ENCODE results near the gene DOK6. TPM values are rescaled to one million over a fixed set of nuclear protein-coding genes. Genes with fewer than 3 reads are reported as not detected.

The DOK6 gene
- total and polyA plus RNA-seq, 2 of the 13 experiments (the other 11 are each of a cell fraction or from before 2014, with no cell fraction given): 17.0 to 17.2 TPM

- no peak overlapping the region for H3K27ac ChIP-seq (ENCODE audit: extremely low read length, insufficient read depth, low read length)
- TF ChIP-seq ZNF142 (CRISPR knock-in tag; IDR thresholded peaks at IDR 0.05): no peak
- TF ChIP-seq ZBTB3 (CRISPR knock-in tag; IDR thresholded peaks at IDR 0.05; ENCODE audit: borderline replicate concordance, low read depth): no peak
- TF ChIP-seq CCAR2 (optimal IDR thresholded peaks at IDR 0.05; ENCODE audit: low read depth, low read length): no peak
- TF ChIP-seq TFAP4 (IDR thresholded peaks at IDR 0.05; ENCODE audit: borderline replicate concordance, low read depth): no peak
- TF ChIP-seq NCOR1 (IDR thresholded peaks at IDR 0.05; ENCODE audit: borderline replicate concordance, low read length): no peak
- no peak for TF ChIP-seq TERF1 (CRISPR knock-in tag; IDR thresholded peaks at IDR 0.05)
- TF ChIP-seq ARID3A (IDR thresholded peaks at IDR 0.05; ENCODE audit: low read depth, low read length): no peak
- no peak for TF ChIP-seq MAX (IDR thresholded peaks at IDR 0.05)
- TF ChIP-seq ADNP (CRISPR knock-in tag; IDR thresholded peaks at IDR 0.05): no peak
- no peak for TF ChIP-seq EED (CRISPR knock-in tag; IDR thresholded peaks at IDR 0.05)
- TF ChIP-seq PRDM4 (CRISPR knock-in tag; IDR thresholded peaks at IDR 0.05; ENCODE audit: borderline replicate concordance): no peak
These were observed 226.1 kb downstream of the DOK6 start for GRCh38 chr18:69626643-69627242.

More at GRCh38 chr18:69626643-69627242, 226.1 kb downstream of the DOK6 start:
- in situ Hi-C loops (cut with HindIII; ENCODE audit: extremely low pct_ligation_motif_present, low pct_unique_long_range_greater_than_20kb): no loop called here
- BruUV-seq (replicated peaks): no TSS peak
- intact Hi-C loops (cut with micrococcal nuclease; ENCODE audit: unreplicated experiment): no loop called here
- H3K4me1 ChIP-seq (ENCODE audit: insufficient read depth, low read length): no peaks in the 10 kb centered on the region
- WGBS (ENCODE audit: low lambda C conversion rate): 66% methylated on average over 4 of the region's 4 CpGs
- no peak overlapping the region for H2AFZ ChIP-seq (ENCODE audit: low read length)
- H3K36me3 ChIP-seq (replicated peaks in 1 of 2; ENCODE audit: control insufficient read depth in 1 of 2, insufficient read depth in 2 of 2, low read length in 2 of 2): no peaks in the 10 kb centered on the region
- H3K4me3 ChIP-seq (replicated peaks in 1 of 3; ENCODE audit: insufficient read depth in 1 of 3, low read depth in 2 of 3, low read length in 3 of 3): no peak overlapping the region
- H3K9me3 ChIP-seq (ENCODE audit: low read length): no peaks in the 10 kb centered on the region
- no peaks in the 10 kb centered on the region for H3K27me3 ChIP-seq (ENCODE audit: control insufficient read depth in 1 of 2, insufficient read depth in 2 of 2, low read length in 2 of 2)
- H3K9ac ChIP-seq (ENCODE audit: insufficient read depth, low read depth, low read length): no peak overlapping the region
- no peak for FAIRE-seq
- ATAC-seq: no peak
- no peak overlapping the region for H3K4me2 ChIP-seq (ENCODE audit: low read depth, low read length)
- no peak for DNase-seq (ENCODE audit: low spot score)
- ChIA-PET CTCF (ENCODE audit: low intra/inter-chr PET ratio, low total read pairs) (no interaction called here), POLR2A (no interaction called here)
- no peaks in the 10 kb centered on the region for H3K79me2 ChIP-seq (ENCODE audit: insufficient read depth, low read length)
- H4K20me1 ChIP-seq (ENCODE audit: insufficient read depth, low read length): no peaks in the 10 kb centered on the region
